Neuronal stem cell (in vitro differentiated cells): Measurements from ENCODE around the gene LIMD2. TPM values are rescaled to one million over a fixed set of nuclear protein-coding genes. Genes with fewer than 3 reads are reported as not detected.
A peak's percentile ranks its signal among the peaks of the same experiment; 100 is the strongest.

ENCODE experiments used
- DNase-seq: peaks from one replicate; pipeline ENCODE4 v3.0.0-alpha.2; 2013; ENCODE audit warnings: low spot score
- H2AFZ ChIP-seq: one replicate; pipeline ENCODE4 v1.6.1; 2013; ENCODE audit warnings: mild to moderate bottlenecking, low read length, inconsistent platforms
- H2AK5ac ChIP-seq: 2 replicates; pipeline ENCODE4 v1.6.1; 2013; ENCODE audit warnings: low read depth, mild to moderate bottlenecking, inconsistent platforms, low read length, moderate library complexity, mixed read lengths
- H2BK120ac ChIP-seq: 2 replicates; pipeline ENCODE4 v1.6.1; 2013; ENCODE audit warnings: low read depth, mild to moderate bottlenecking, inconsistent platforms, low read length, moderate library complexity, mixed read lengths
- H2BK12ac ChIP-seq: one replicate; pipeline ENCODE4 v1.6.1; 2013; ENCODE audit warnings: low read length, inconsistent platforms
- H2BK15ac ChIP-seq: 2 replicates; pipeline ENCODE4 v1.6.1; 2013; ENCODE audit warnings: mild to moderate bottlenecking, low read length, inconsistent platforms, mixed read lengths
- H2BK5ac ChIP-seq: one replicate; pipeline ENCODE4 v1.6.1; 2013; ENCODE audit warnings: inconsistent platforms, mild to moderate bottlenecking, low read length, moderate library complexity
- H3K14ac ChIP-seq: one replicate; pipeline ENCODE4 v1.6.1; 2013; ENCODE audit warnings: low read length, inconsistent platforms
- H3K18ac ChIP-seq: 2 replicates; pipeline ENCODE4 v1.6.1; 2013; ENCODE audit warnings: low read length, inconsistent platforms
- H3K23ac ChIP-seq: 2 replicates; pipeline ENCODE4 v1.6.1; 2013; ENCODE audit warnings: low read depth, mild to moderate bottlenecking, mixed read lengths, low read length, inconsistent platforms; ENCODE audit not compliant: poor library complexity
- H3K27ac ChIP-seq: replicated peaks from 3 replicates; pipeline ENCODE4 v1.5.1; 2013; ENCODE audit warnings: low read length, inconsistent platforms
- H3K27me3 ChIP-seq, 3 experiments: 2 replicates each; pipeline ENCODE4 v1.6.1; 2013; ENCODE audit warnings: low read length in 3 of 3, mild to moderate bottlenecking in 2 of 3, inconsistent platforms in 1 of 3, low read depth in 1 of 3, mixed read lengths in 1 of 3, moderate library complexity in 1 of 3; ENCODE audit not compliant: control insufficient read depth in 3 of 3, insufficient read depth in 3 of 3
- H3K36me3 ChIP-seq, 2 donors: replicated peaks in 1 of 2; 2 replicates each; pipeline ENCODE4 v1.6.1; 2013; ENCODE audit warnings: low read length in 2 of 2; ENCODE audit not compliant: control insufficient read depth in 2 of 2, insufficient read depth in 2 of 2
- H3K4ac ChIP-seq: 2 replicates; pipeline ENCODE4 v1.6.1; 2013; ENCODE audit warnings: inconsistent platforms, mild to moderate bottlenecking, low read length, moderate library complexity
- H3K4me1 ChIP-seq, 2 donors: 1 replicate in 1 of 2; 2 replicates in 1 of 2; pipeline ENCODE4 v1.6.1; 2013; ENCODE audit warnings: low read length in 2 of 2, low read depth in 1 of 2; ENCODE audit not compliant: control insufficient read depth in 2 of 2, insufficient read depth in 1 of 2
- H3K4me2 ChIP-seq: one replicate; pipeline ENCODE4 v1.6.1; 2013; ENCODE audit warnings: mild to moderate bottlenecking, low read length, inconsistent platforms; ENCODE audit not compliant: insufficient read depth, poor library complexity, severe bottlenecking
- H3K4me3 ChIP-seq, 2 donors: 2 replicates each; pipeline ENCODE4 v1.5.1; 2013; ENCODE audit warnings: low read length in 2 of 2, mild to moderate bottlenecking in 2 of 2, inconsistent platforms in 1 of 2, moderate library complexity in 1 of 2
- H3K79me1 ChIP-seq: one replicate; pipeline ENCODE4 v1.6.1; 2013; ENCODE audit warnings: low read depth, mild to moderate bottlenecking, inconsistent platforms, low read length, moderate library complexity
- H3K9ac ChIP-seq: one replicate; pipeline ENCODE4 v1.6.1; 2013; ENCODE audit warnings: mild to moderate bottlenecking, low read depth, low read length, inconsistent platforms; ENCODE audit not compliant: poor library complexity
- H3K9me3 ChIP-seq, 2 donors: replicated peaks in 1 of 2; 2 replicates each; pipeline versions ENCODE3 to v1.6.1; 2013; ENCODE audit warnings: low read length in 2 of 2, mild to moderate bottlenecking in 2 of 2, inconsistent platforms in 1 of 2, low read depth in 1 of 2, mixed read lengths in 1 of 2, moderate library complexity in 1 of 2; ENCODE audit not compliant: control insufficient read depth in 2 of 2, insufficient read depth in 1 of 2
- H4K8ac ChIP-seq: one replicate; pipeline ENCODE4 v1.6.1; 2013; ENCODE audit warnings: low read depth, mild to moderate bottlenecking, inconsistent platforms, low read length, moderate library complexity
- H4K91ac ChIP-seq: one replicate; pipeline ENCODE4 v1.6.1; 2013; ENCODE audit warnings: low read length, low read depth, mild to moderate bottlenecking, inconsistent platforms; ENCODE audit not compliant: poor library complexity
- WGBS, 2 donors: extraction: QIAGEN DNeasy Blood & Tissue Kit; methylation state at CpG; one replicate each; pipeline ENCODE4 v1.1.7; 2013; ENCODE audit warnings: missing lambda C conversion rate in 2 of 2, mixed read lengths in 1 of 2; ENCODE audit not compliant: insufficient read length in 2 of 2, insufficient replicate concordance in 1 of 2; ENCODE audit errors: extremely low coverage in 2 of 2; 5-methylcytosine and 5-hydroxymethylcytosine counted together
- polyA plus RNA-seq, 2 experiments: library from polyadenylated mRNA; stranded (reverse); fragments of 200-250 nt; gene quantifications; one replicate each; pipeline ENCODE4 v1.2.3, GENCODE V29; 2013

The LIMD2 gene
- polyA plus RNA-seq (2013, experiment 1 of 2): 40.9 TPM
- 39.3 TPM for polyA plus RNA-seq (2013, experiment 2 of 2)

GRCh38 chr17:63699638-63700527 lies at the start of gene LIMD2:
Gene LIMD2 (minus strand): TSS chr17:63700125. CDS start chr17:63699298, 827 bp downstream.
- Histone ChIP-seq H3K4ac (peak within 1 kb of the TSS; percentile 69), H2BK15ac (peak within 1 kb of the TSS; percentile 86), H3K14ac (peak within 1 kb of the TSS; percentile 97), H3K9me3 (no peaks in the 10 kb centered on the region), H2BK120ac (peak within 1 kb of the TSS; percentile 74), H3K4me1 (peaks cover 2 to 16% of the 10 kb centered on the region in 2 donors), H3K23ac (peak within 1 kb of the TSS; percentile 92), H2BK5ac (peak within 1 kb of the TSS; percentile 93), H4K91ac (peak within 1 kb of the TSS; percentile 74), H3K79me1 (peaks cover 5% of the 10 kb centered on the region), H2AK5ac (peak within 1 kb of the TSS; percentile 92), H3K9ac (peak within 1 kb of the TSS; percentile 97), H3K18ac (peak within 1 kb of the TSS; percentile 100), H2BK12ac (peak within 1 kb of the TSS; percentile 68), H3K4me3 (peak within 1 kb of the TSS; percentile 59 to 87), H3K36me3 (peaks cover 21 to 66% of the 10 kb centered on the region in 2 donors), H3K27ac (peak within 1 kb of the TSS; percentile 92), H4K8ac (peak within 1 kb of the TSS; percentile 52), H3K4me2 (peak within 1 kb of the TSS; percentile 96), H3K27me3 (peaks cover 0 to 7% (median 0%) of the 10 kb centered on the region in 3 experiments), H2AFZ (peak within 1 kb of the TSS; percentile 92)
- DNase-seq: peak; percentile 65
- no CpG with 5 or more reads among the region's 133 CpGs for WGBS, 2 donors

GRCh38 chr17:63741408-63742173 lies 41.7 kb upstream of the LIMD2 start, which contains the start of gene STRADA:
Gene STRADA (minus strand): TSS chr17:63741799. CDS start chr17:63728369, 13,430 bp downstream.
- peak within 1 kb of the TSS; percentile 98 for H3K14ac ChIP-seq
- no peaks in the 10 kb centered on the region for H3K27me3 ChIP-seq
- H3K27ac ChIP-seq: peak within 1 kb of the TSS; percentile 98
- peak; percentile 94 for DNase-seq
- peaks cover 3% of the 10 kb centered on the region for H3K79me1 ChIP-seq
- H3K4me1 ChIP-seq: peaks cover 5 to 7% of the 10 kb centered on the region in 2 donors
- H3K4me3 ChIP-seq: peak within 1 kb of the TSS; percentile 85 to 99
- H2BK5ac ChIP-seq: peak within 1 kb of the TSS; percentile 90
- H4K91ac ChIP-seq: no peak within 1 kb of the TSS
- peak within 1 kb of the TSS; percentile 98 for H3K18ac ChIP-seq
- peaks cover 0 to 25% of the 10 kb centered on the region in 2 donors for H3K36me3 ChIP-seq
- peak within 1 kb of the TSS; percentile 37 for H3K4ac ChIP-seq
- peak within 1 kb of the TSS; percentile 75 for H2BK15ac ChIP-seq
- peak within 1 kb of the TSS; percentile 85 for H3K23ac ChIP-seq
- peak within 1 kb of the TSS; percentile 91 for H2AK5ac ChIP-seq
- H2BK12ac ChIP-seq: peak within 1 kb of the TSS; percentile 41
- no CpG with 5 or more reads among the region's 61 CpGs for WGBS, 2 donors
- H2AFZ ChIP-seq: peak within 1 kb of the TSS; percentile 99
- H3K4me2 ChIP-seq: peak within 1 kb of the TSS; percentile 68
- H2BK120ac ChIP-seq: no peak within 1 kb of the TSS
- H3K9ac ChIP-seq: peak within 1 kb of the TSS; percentile 91
- no peaks in the 10 kb centered on the region for H3K9me3 ChIP-seq
- H4K8ac ChIP-seq: peak within 1 kb of the TSS; percentile 86

- Histone ChIP-seq H3K4me2 (peak overlapping the region; percentile 68), H2AFZ (peak overlapping the region; percentile 99), H3K27ac (peak overlapping the region; percentile 84), H2BK15ac (peak overlapping the region; percentile 75), H3K9ac (peak overlapping the region; percentile 91), H3K79me1 (peaks cover 3% of the 10 kb centered on the region), H3K27me3 (no peaks in the 10 kb centered on the region), H2BK12ac (peak overlapping the region; percentile 41), H2AK5ac (peak overlapping the region; percentile 81), H4K91ac (no peak overlapping the region), H2BK120ac (no peak overlapping the region), H3K23ac (peak overlapping the region; percentile 85), H3K4me1 (peaks cover 5 to 7% of the 10 kb centered on the region in 2 donors), H3K9me3 (no peaks in the 10 kb centered on the region), H3K36me3 (peaks cover 0 to 20% of the 10 kb centered on the region in 2 donors), H3K14ac (peak overlapping the region; percentile 98), H4K8ac (no peak overlapping the region), H3K18ac (peak overlapping the region; percentile 98), H2BK5ac (peak overlapping the region; percentile 90), H3K4ac (no peak overlapping the region), H3K4me3 (peak overlapping the region; percentile 85 to 99)
- no peak for DNase-seq
- WGBS, 2 donors: no CpG with 5 or more reads among the region's 14 CpGs
Measured at GRCh38 chr17:63741143-63741407, 41.1 kb upstream of the LIMD2 start.
